Heart left ventricle (tissue), 16 donors: Measurements from ENCODE around the gene AURKAIP1. TPM values are rescaled to one million over a fixed set of nuclear protein-coding genes. Genes with fewer than 3 reads are reported as not detected.

ENCODE experiments used
- ATAC-seq, 4 donors: fragments of 200-7000 bp; cut with Tn5 transposase; one replicate each; pipeline ENCODE4 v1.9.1; 2020 to 2022; ENCODE audit warnings: moderate library complexity in 4 of 4, mild to moderate bottlenecking in 3 of 4, moderate number of reproducible peaks in 1 of 4
- DNase-seq, 5 donors: peaks; one replicate each; pipeline ENCODE4 v3.0.0-alpha.2; 2020
- H3K27ac ChIP-seq, 12 donors: fragments of 200-600 bp; sonication (generic) in 4 of 12; one replicate each; pipeline versions ENCODE4 v1.5.0 to v1.8.0; 2016 to 2022; ENCODE audit warnings: mild to moderate bottlenecking in 2 of 12
- H3K27me3 ChIP-seq, 9 donors: fragments of 200-600 bp; sonication (generic) in 2 of 9; one replicate each; pipeline versions ENCODE4 v1.5.1 to v1.8.0; 2016 to 2022; ENCODE audit warnings: mild to moderate bottlenecking in 3 of 9
- H3K36me3 ChIP-seq, 9 donors: fragments of 200-600 bp; sonication (generic) in 2 of 9; one replicate each; pipeline versions ENCODE4 v1.5.0 to v1.8.0; 2018 to 2022; ENCODE audit warnings: mild to moderate bottlenecking in 2 of 9
- H3K4me1 ChIP-seq, 12 donors: fragments of 200-600 bp; sonication (generic) in 4 of 12; one replicate each; pipeline versions ENCODE4 v1.5.0 to v1.8.0; 2016 to 2022; ENCODE audit warnings: mild to moderate bottlenecking in 3 of 12
- H3K4me3 ChIP-seq, 12 donors: fragments of 200-600 bp; sonication (generic) in 4 of 12; one replicate each; pipeline versions ENCODE4 v1.5.0 to v1.8.0; 2017 to 2022; ENCODE audit warnings: mild to moderate bottlenecking in 9 of 12, moderate library complexity in 4 of 12
- H3K9me3 ChIP-seq, 12 donors: fragments of 200-600 bp; sonication (generic) in 4 of 12; one replicate each; pipeline versions ENCODE4 v1.5.0 to v1.8.0; 2016 to 2022; ENCODE audit warnings: mild to moderate bottlenecking in 1 of 12
- POLR2A ChIP-seq, 2 donors: fragments of 450-650 bp; IDR thresholded peaks; one replicate each; pipeline ENCODE4 v1.6.1; 2017; ENCODE audit warnings: antibody characterized with exemption in 2 of 2, mild to moderate bottlenecking in 2 of 2, moderate library complexity in 2 of 2
- WGBS, 4 donors: extraction: QIAGEN DNeasy Blood & Tissue Kit in 2 of 4; methylation state at CpG; one replicate each; pipeline versions ENCODE4 v1.1.5 to v1.1.7; 2013 to 2018; 5-methylcytosine and 5-hydroxymethylcytosine counted together
- intact Hi-C, 10 donors: fragments of 100-400 bp; cut with DNase I; formaldehyde crosslinking; loops; one replicate each; pipeline versions ENCODE4 v1.11.1 to v1.14.2; 2022
- polyA plus RNA-seq, 2 donors: library from polyadenylated mRNA; stranded (reverse); fragments of 200-250 nt; gene quantifications; one replicate each; pipeline ENCODE4 v1.2.3, GENCODE V29; 2013
- total RNA-seq, 9 donors: library from RNA; depleted of rRNA in 2 of 9; stranded (reverse); fragments of >200 nt in 2 of 9; fragmentation: NEBNext Ultra II Directional in 3 of 9; extraction: Animal tissue kit (Norgen Biotek cat#: 25700) in 3 of 9; gene quantifications; one replicate each; pipeline versions ENCODE4 v1.1.0 to v1.2.4, GENCODE V29; 2016 to 2023
- TF ChIP-seq, protein P1 (sequence below), 12 donors: fragments of 200-600 bp; sonication (generic) in 4 of 12; IDR thresholded peaks; one replicate each; pipeline versions ENCODE4 v1.5.0 to v1.8.0; 2018 to 2022; ENCODE audit warnings: antibody characterized with exemption in 12 of 12, mild to moderate bottlenecking in 5 of 12
- donor health status: ischemic (EF 13 %, LVEDD 7.1; RV severe dilation, severe dysfunction).
- donor health status: healthy with polysubstance abuse.
- donor health status: DM: no; HTN: yes; CAD: no.
- donor health status: DM: no; HTN: no; CAD: no.
- donor health status: ischemic (EF 25% LVEDD 6.9; RV normal size, moderate dysfunction).
- donor health status: ischemic (EF 25% LVEDD 5.7; RV mildly dilated, moderate dysfunction).
- donor health status: healthy.
- donor health status: DM: yes; HTN: yes; CAD: no.
- donor health status: ischemic (EF 35%, LVEDD 5.7; RV mildly dilated, moderate dysfunction).
- donor health status: nonischemic (EF 11% LVEDD 7.7; RV severe dilation, severe dysfunction).
- donor health status: DM: yes; HTN: yes; CAD: no.
- donor health status: PGD.
- donor health status: ischemic (EF 29% LVEDD 5.4; RV normal size, mild dysfunction).
- donor health status: nonischemic (EF 23%, LVEDD 6.1; RV moderate dilation, normal function).

The AURKAIP1 gene
- total and polyA plus RNA-seq, 11 donors = 157 to 465 (median 192) TPM

DNA sequence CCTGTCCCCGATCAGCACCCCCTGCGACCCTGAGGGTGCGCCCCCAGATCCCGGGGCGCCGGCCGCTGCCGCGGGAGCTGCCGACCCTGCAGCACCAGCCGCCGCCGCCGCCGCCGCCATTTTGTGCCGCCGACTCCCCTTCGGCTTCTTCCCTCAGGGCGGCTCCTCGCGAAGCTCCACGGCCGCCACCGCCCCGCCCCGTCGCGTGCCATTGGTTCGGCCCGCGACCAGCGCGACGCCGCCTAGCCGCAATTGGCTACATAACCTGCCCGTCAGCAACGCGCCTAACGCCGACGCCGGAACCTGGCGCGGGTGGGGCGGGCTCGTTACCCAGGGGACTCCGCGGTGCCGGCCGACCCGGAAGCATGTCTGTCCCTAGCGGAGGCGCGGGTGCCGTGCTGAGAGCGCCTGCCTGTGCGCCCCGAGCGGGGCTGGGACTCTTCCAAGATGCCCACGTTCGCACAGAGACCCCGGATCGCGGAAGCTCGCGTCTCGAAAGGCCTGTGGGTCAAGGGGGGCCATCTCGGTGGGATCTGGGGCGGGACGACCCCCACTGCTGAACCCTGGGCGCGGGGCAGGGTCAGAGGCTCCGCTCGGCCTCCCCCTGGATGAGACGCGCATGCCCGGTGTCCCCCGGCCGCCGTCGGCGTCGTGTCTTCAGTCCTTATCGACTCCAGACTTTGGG, 24.3 kb upstream of the AURKAIP1 start, which contains the start of gene CCNL2:
Gene CCNL2, minus strand, starts transcription at position 149 of the 685 bp plus-strand sequence. Its CDS starts 29 bp downstream, at position 120.
- 0% methylated on average over 22 to 86 of the region's 86 CpGs for WGBS, 4 donors
- ATAC-seq (peak; percentile 95 to 99 (median 96)), DNase-seq (peak; percentile 99 to 100 (median 99))
- Histone ChIP-seq H3K4me3 (peak within 1 kb of the TSS; percentile 76 to 100 (median 98)), H3K9me3 (no peaks in the 10 kb centered on the region), H3K4me1 (peaks cover 5 to 53% (median 37%) of the 10 kb centered on the region in 12 donors), H3K36me3 (peaks cover 0 to 80% (median 74%) of the 10 kb centered on the region in 9 donors), H3K27me3 (no peaks in the 10 kb centered on the region), H3K27ac (peak within 1 kb of the TSS; percentile 78 to 97 (median 92))
- intact Hi-C loops = loop anchor here in 1 of 10 donors (1.0 kb wide), 1 partner anchor 24 kb away; the partner anchor contains the start of gene AURKAIP1
- TF ChIP-seq, protein P1, sequence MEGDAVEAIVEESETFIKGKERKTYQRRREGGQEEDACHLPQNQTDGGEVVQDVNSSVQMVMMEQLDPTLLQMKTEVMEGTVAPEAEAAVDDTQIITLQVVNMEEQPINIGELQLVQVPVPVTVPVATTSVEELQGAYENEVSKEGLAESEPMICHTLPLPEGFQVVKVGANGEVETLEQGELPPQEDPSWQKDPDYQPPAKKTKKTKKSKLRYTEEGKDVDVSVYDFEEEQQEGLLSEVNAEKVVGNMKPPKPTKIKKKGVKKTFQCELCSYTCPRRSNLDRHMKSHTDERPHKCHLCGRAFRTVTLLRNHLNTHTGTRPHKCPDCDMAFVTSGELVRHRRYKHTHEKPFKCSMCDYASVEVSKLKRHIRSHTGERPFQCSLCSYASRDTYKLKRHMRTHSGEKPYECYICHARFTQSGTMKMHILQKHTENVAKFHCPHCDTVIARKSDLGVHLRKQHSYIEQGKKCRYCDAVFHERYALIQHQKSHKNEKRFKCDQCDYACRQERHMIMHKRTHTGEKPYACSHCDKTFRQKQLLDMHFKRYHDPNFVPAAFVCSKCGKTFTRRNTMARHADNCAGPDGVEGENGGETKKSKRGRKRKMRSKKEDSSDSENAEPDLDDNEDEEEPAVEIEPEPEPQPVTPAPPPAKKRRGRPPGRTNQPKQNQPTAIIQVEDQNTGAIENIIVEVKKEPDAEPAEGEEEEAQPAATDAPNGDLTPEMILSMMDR (IDR thresholded peaks at IDR 0.05) = peak; percentile 35 to 79 (median 60)
- peak in 1 of 2 donors; percentile 80 for TF ChIP-seq POLR2A (IDR thresholded peaks at IDR 0.05)

DNA sequence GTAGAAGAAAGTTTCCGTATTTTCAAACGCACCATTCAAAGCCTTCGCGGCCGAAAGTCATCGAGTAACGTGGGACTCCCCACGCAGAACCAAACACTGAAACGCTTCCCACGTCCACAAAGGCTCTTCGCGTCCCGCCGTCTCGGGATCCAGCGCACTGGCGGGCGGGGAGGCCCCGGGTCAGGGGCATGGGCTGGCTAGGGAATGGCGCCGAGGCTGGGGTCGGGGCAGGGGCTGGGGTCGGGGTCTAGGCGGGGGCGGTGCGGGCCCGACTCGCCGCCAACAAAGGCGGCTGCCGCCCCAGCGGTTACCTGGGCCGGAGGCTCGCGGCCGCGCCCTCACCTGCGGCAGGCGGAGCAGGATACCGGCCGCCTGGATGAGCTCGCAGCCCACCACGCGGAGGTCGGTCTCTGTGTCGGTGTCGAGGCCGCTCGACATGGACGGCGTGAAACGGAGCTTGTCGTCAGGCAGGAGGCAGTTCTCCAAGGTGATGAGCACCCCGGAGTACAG, 23.7 kb upstream of the AURKAIP1 start:
- Histone ChIP-seq H3K4me3 (peak overlapping the region; percentile 76 to 100 (median 98)), H3K4me1 (peaks cover 5 to 54% (median 37%) of the 10 kb centered on the region in 12 donors), H3K27me3 (no peaks in the 10 kb centered on the region), H3K36me3 (peaks cover 0 to 80% (median 75%) of the 10 kb centered on the region in 9 donors), H3K9me3 (no peaks in the 10 kb centered on the region), H3K27ac (peak overlapping the region; percentile 78 to 97 (median 92))
- DNase-seq = peak in 1 of 5 donors; percentile 26
- 0% methylated on average over 17 to 54 of the region's 54 CpGs for WGBS, 4 donors
- TF ChIP-seq, protein P1 (IDR thresholded peaks at IDR 0.05) = no peak
- TF ChIP-seq POLR2A (IDR thresholded peaks at IDR 0.05) = no peak
- intact Hi-C loops = loop anchor here in 1 of 10 donors (1.0 kb wide), 1 partner anchor 23 kb away; the partner anchor contains the start of gene AURKAIP1
- ATAC-seq = peak in 1 of 4 donors; percentile 2

DNA sequence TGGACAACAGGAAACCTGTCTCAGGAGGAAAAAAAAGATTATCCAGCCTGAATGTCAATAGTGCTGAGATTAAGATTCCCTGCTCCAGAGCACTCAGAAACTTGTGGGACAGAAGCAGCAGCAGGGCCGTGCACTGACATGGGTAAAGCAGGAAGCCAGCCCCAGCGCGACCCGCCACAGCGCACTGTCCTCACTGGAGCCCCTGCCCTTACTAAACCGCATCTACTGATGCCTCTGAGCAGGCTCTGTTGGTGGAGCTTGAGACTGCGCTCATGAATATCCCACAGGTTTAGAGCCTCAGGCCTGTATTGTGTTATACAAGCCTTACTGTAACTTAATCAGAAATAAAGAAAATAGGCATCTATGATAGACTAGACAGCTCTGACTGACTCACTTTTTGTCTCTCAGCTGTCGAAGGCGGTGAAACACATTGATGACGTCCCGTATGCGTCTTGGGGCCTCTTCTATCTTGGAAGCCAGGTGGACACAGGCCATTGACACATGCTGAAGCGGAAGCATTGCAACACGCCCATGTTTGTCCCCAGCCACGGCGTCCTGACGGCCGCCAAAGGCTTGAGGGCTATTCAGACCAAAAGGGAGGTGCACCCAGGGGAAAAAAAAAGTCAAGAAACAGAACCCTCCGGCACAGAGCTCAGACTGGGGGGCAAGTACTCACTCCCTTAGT, 23.0 kb upstream of the AURKAIP1 start:
- H3K9me3 ChIP-seq = no peaks in the 10 kb centered on the region
- ATAC-seq (no peak), DNase-seq (no peak)
- peaks cover 5 to 54% (median 37%) of the 10 kb centered on the region in 12 donors for H3K4me1 ChIP-seq
- 47 to 58% (median 53%) methylated on average over 18 to 19 of the region's 19 CpGs for WGBS, 4 donors
- TF ChIP-seq, protein P1 (IDR thresholded peaks at IDR 0.05) = no peak
- TF ChIP-seq POLR2A (IDR thresholded peaks at IDR 0.05) = no peak
- intact Hi-C loops = no loop called here
- H3K4me3 ChIP-seq = peak overlapping the region; percentile 76 to 100 (median 98)
- H3K27ac ChIP-seq = peak overlapping the region in 8 of 12 donors; percentile 82 to 97 (median 94)
- H3K27me3 ChIP-seq = no peaks in the 10 kb centered on the region
- peaks cover 0 to 81% (median 75%) of the 10 kb centered on the region in 9 donors for H3K36me3 ChIP-seq
